Osteocyte (in vitro differentiated cells): ENCODE data around the gene TRIM69. TPM values are rescaled to one million over a fixed set of nuclear protein-coding genes. Genes with fewer than 3 reads are reported as not detected.
"Not testable (repeated sequence)": the region's sequence is repeated elsewhere in the genome, so short reads cannot be mapped to it uniquely, and the experiment has no call there.

ENCODE experiments used
- DNase-seq: peaks from one replicate; pipeline ENCODE4 v3.0.0; 2021; ENCODE audit warnings: mixed read lengths; ENCODE audit not compliant: unreplicated experiment; ENCODE audit errors: extremely low spot score
- H3K27ac Mint-ChIP-seq: one replicate; pipeline ENCODE4 v1.8.0; 2021; ENCODE audit warnings: mild to moderate bottlenecking, mixed read lengths; ENCODE audit not compliant: unreplicated experiment
- H3K27me3 Mint-ChIP-seq: one replicate; pipeline ENCODE4 v1.8.0; 2021; ENCODE audit warnings: mixed read lengths; ENCODE audit not compliant: unreplicated experiment
- H3K36me3 Mint-ChIP-seq: one replicate; pipeline ENCODE4 v1.8.0; 2021; ENCODE audit warnings: mixed read lengths; ENCODE audit not compliant: unreplicated experiment
- H3K4me1 Mint-ChIP-seq: one replicate; pipeline ENCODE4 v1.8.0; 2021; ENCODE audit warnings: mixed read lengths; ENCODE audit not compliant: unreplicated experiment
- H3K4me3 Mint-ChIP-seq: one replicate; pipeline ENCODE4 v1.8.0; 2021; ENCODE audit warnings: mild to moderate bottlenecking, moderate library complexity, mixed read lengths; ENCODE audit not compliant: unreplicated experiment
- H3K9me3 Mint-ChIP-seq: one replicate; pipeline ENCODE4 v1.8.0; 2021; ENCODE audit warnings: mixed read lengths; ENCODE audit not compliant: unreplicated experiment
- CTCF ChIP-seq: fragments of 200-600 bp; sonication (generic); IDR thresholded peaks from 2 replicates; pipeline ENCODE4 v1.5.0; 2021; ENCODE audit warnings: antibody characterized with exemption, mild to moderate bottlenecking, moderate library complexity
- total RNA-seq: library from RNA; stranded (reverse); gene quantifications from 2 replicates; pipeline ENCODE4 v1.2.1, GENCODE V29; 2021

TRIM69 gene
- total RNA-seq, 1 donor from 2014 or later: 13.6 TPM

DNA sequence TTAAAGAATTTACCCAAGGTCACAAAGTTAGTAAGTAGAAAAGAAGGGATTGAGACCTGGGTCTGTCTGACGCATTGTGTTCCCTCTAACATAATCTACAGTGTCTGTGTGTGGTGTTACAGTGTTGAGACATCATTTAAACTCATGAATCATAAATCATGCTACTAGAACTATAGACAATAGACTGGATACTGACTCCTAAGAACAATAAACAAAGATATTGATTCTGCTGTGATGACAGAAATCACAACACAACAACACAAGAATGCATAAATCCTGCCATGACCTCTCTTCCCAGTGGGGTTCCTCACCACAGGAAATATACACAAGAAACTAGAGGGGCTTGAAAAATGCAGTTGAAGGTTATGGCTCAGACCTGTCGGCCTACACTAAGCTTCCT, 44.3 kb downstream of the TRIM69 start:
- Mint-ChIP-seq H3K36me3 (no peaks in the 10 kb centered on the region), H3K4me3 (no peak overlapping the region), H3K9me3 (no peaks in the 10 kb centered on the region), H3K4me1 (peaks cover 5% of the 10 kb centered on the region), H3K27ac (no peak overlapping the region), H3K27me3 (peaks cover 18% of the 10 kb centered on the region)
- DNase-seq: no peak
- TF ChIP-seq CTCF: no peak

DNA sequence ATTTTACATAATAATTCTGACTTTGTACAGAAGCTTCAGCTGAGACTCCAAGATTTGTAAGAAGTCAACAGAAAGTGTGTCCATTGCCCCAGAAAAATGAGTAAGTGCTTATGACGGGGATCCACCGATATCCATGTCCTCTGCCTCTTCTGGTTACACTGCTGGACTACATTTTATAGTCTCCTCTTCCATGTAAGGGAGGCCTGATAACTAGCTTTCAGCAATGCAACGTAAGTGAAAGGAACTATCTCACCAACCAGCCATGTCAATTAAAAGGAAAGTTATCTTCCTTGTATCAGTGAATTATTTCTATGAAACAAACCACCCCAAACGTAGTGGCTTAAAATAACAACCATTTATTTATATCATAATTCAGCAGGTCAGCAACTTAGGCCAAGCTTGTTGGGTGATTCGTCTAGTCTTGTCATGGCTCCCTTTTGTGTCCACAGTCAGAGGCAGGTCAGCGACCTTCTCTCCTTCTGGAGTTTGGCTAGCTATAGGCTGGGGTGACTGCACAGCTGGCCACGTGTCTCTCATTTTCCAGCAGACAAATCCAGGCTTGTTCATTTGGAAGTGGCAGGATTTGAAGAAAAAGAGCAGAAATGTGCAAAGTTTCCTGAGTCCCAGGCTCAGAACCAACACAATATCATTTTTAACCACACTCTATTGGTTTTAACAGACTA, 44.9 kb downstream of the TRIM69 start:
- no peak for DNase-seq
- H3K4me3 Mint-ChIP-seq: no peak overlapping the region
- H3K36me3 Mint-ChIP-seq: no peaks in the 10 kb centered on the region
- no peak for TF ChIP-seq CTCF
- peaks cover 19% of the 10 kb centered on the region for H3K27me3 Mint-ChIP-seq
- no peak overlapping the region for H3K27ac Mint-ChIP-seq
- no peaks in the 10 kb centered on the region for H3K9me3 Mint-ChIP-seq
- H3K4me1 Mint-ChIP-seq: peaks cover 5% of the 10 kb centered on the region

DNA sequence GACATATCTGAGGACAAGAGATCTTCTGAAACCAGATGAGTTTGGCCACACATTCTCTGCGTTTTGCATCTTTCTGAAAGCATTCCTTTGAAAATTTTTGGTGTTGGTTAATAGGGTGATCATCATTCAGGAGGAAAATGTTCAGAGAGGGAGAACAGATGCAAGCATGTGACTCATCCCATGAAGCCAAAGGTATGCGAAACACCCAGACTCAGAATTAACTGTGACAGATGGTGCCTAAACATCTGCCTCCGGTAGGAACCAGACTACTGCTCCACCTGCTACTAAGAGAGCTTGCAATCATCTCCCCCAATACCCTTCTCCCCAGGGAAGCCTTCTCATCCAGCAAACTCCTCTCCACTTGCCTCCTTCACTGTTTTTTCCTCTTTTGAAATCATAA, 46.2 kb downstream of the TRIM69 start:
- DNase-seq: no peak
- no peaks in the 10 kb centered on the region for H3K36me3 Mint-ChIP-seq
- H3K27ac Mint-ChIP-seq: no peak overlapping the region
- H3K27me3 Mint-ChIP-seq: peaks cover 28% of the 10 kb centered on the region
- H3K9me3 Mint-ChIP-seq: no peaks in the 10 kb centered on the region
- peaks cover 5% of the 10 kb centered on the region for H3K4me1 Mint-ChIP-seq
- no peak for TF ChIP-seq CTCF
- no peak overlapping the region for H3K4me3 Mint-ChIP-seq

GRCh38 chr15:44784918-44785274, 48.6 kb downstream of the TRIM69 start:
- not testable (repeated sequence) for H3K9me3 Mint-ChIP-seq, H3K36me3 Mint-ChIP-seq, H3K27ac Mint-ChIP-seq, H3K4me1 Mint-ChIP-seq, DNase-seq
- Mint-ChIP-seq H3K4me3 (peak overlapping the region; percentile 89), H3K27me3 (peaks cover 42% of the 10 kb centered on the region)

DNA sequence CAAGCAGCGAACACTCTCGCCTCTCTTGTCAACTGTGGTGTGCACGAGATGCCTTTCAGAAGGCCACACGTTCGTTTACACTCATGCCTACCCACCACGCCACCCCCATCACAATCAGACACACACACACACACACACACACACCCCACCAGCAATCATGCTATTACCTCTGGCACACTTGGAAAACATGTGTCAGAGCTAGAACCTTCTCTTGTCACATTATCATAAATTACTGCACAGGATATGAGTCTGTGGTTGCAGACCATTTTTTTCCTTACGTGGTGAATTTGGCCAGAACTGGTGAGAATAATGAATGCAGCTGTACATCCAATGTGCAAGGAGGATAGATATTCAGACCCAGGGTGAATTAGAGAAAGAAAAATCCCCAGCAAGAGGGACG, 52.4 kb downstream of the TRIM69 start:
- no peak overlapping the region for H3K4me3 Mint-ChIP-seq
- H3K9me3 Mint-ChIP-seq: no peaks in the 10 kb centered on the region
- peaks cover 5% of the 10 kb centered on the region for H3K4me1 Mint-ChIP-seq
- no peak for DNase-seq
- H3K27me3 Mint-ChIP-seq: peaks cover 52% of the 10 kb centered on the region
- TF ChIP-seq CTCF: no peak
- H3K36me3 Mint-ChIP-seq: no peaks in the 10 kb centered on the region
- no peak overlapping the region for H3K27ac Mint-ChIP-seq

- H3K9me3 Mint-ChIP-seq: no peaks in the 10 kb centered on the region
- no peak for TF ChIP-seq CTCF
- H3K27ac Mint-ChIP-seq: no peak overlapping the region
- peaks cover 52% of the 10 kb centered on the region for H3K27me3 Mint-ChIP-seq
- H3K4me3 Mint-ChIP-seq: no peak overlapping the region
- H3K4me1 Mint-ChIP-seq: no peaks in the 10 kb centered on the region
- H3K36me3 Mint-ChIP-seq: no peaks in the 10 kb centered on the region
- DNase-seq: no peak
Measured at GRCh38 chr15:44790215-44790614, 53.9 kb downstream of the TRIM69 start.
